CMK (cell line): ENCODE measurements around the gene PHPT1.
"Not testable (repeated sequence)": the region's sequence is repeated elsewhere in the genome, so short reads cannot be mapped to it uniquely, and the experiment has no call there.

Experiments
- DNase-seq: peaks from one replicate; pipeline ENCODE4 v3.0.0-alpha.2; 2010; ENCODE audit warnings: low read depth

PHPT1 gene

GRCh38 chr9:136849038-136849959, at the start of gene PHPT1:
PHPT1 (plus strand) TSS chr9:136849409; CDS start chr9:136849431, 22 bp downstream.
- peak; percentile 94 for DNase-seq

GRCh38 chr9:136799854-136800657, 49.2 kb upstream of the PHPT1 start:
- DNase-seq, result peak; percentile 82

- no peak for DNase-seq
Observed at GRCh38 chr9:136802321-136802720, 46.9 kb upstream of the PHPT1 start.

GRCh38 chr9:136803009-136803550, 46.1 kb upstream of the PHPT1 start:
- not testable (repeated sequence) for DNase-seq

GRCh38 chr9:136803551-136804508, 45.4 kb upstream of the PHPT1 start:
- no peak for DNase-seq

GRCh38 chr9:136804509-136805206, 44.6 kb upstream of the PHPT1 start:
- DNase-seq, result no peak

- no peak for DNase-seq
Observed at GRCh38 chr9:136805207-136805740, 43.9 kb upstream of the PHPT1 start.

GRCh38 chr9:136806067-136806466, 43.1 kb upstream of the PHPT1 start:
- no peak for DNase-seq

GRCh38 chr9:136806631-136807201, 42.5 kb upstream of the PHPT1 start:
- no peak for DNase-seq

- DNase-seq, result no peak
Observed at GRCh38 chr9:136807281-136808074, 41.7 kb upstream of the PHPT1 start, which contains the start of gene RABL6. RABL6 (plus strand) TSS chr9:136807948; CDS start chr9:136808197, 249 bp downstream.

- DNase-seq, result no peak
Observed at GRCh38 chr9:136808075-136808805, 41.0 kb upstream of the PHPT1 start.

- DNase-seq, result no peak
Observed at GRCh38 chr9:136808806-136809158, 40.4 kb upstream of the PHPT1 start.

- no peak for DNase-seq
Observed at GRCh38 chr9:136814725-136815421, 34.3 kb upstream of the PHPT1 start.

GRCh38 chr9:136815422-136815782, 33.8 kb upstream of the PHPT1 start:
- DNase-seq, result no peak

- DNase-seq, result no peak
Observed at GRCh38 chr9:136820971-136821825, 28.0 kb upstream of the PHPT1 start.

GRCh38 chr9:136821826-136822544, 27.2 kb upstream of the PHPT1 start:
- DNase-seq, result no peak
